Measurements from ENCODE around the gene TMEM176B.

DNA sequence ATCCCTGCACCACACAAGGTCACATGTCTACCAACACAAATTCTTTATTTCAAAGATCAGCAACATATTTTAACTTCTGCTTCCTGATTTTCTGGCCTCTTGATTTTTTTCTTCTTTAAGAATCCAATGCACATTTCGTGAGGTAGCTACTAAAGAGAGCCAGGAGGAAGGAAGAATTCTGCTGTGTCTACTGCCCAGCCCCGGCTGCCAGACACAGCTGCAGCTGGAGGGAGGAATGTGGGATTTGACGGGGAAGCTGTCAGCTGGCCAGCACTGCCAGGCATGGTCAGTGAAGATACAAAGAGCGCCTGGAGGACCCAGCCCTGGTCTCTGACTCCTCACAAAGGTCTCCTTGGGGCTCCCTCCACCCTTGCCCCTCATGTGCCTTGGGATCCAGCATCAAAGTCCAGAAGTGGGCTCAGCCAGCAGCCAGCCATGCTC is 45.3 kb upstream of the TMEM176B start:
- TF ChIP-seq NFYB (CRISPR knock-in tag; IDR thresholded peaks at IDR 0.05) (no peak), POLR2AphosphoS2 (IDR thresholded peaks at IDR 0.05; ENCODE audit: low read depth, low read length) (no peak), MAFF (IDR thresholded peaks at IDR 0.05; ENCODE audit: low read depth, low read length) (no peak), ZC3H13 (CRISPR knock-in tag; IDR thresholded peaks at IDR 0.05) (no peak), NR2C2 (CRISPR knock-in tag; IDR thresholded peaks at IDR 0.05; ENCODE audit: borderline replicate concordance) (no peak), PRDM4 (CRISPR knock-in tag; IDR thresholded peaks at IDR 0.05; ENCODE audit: borderline replicate concordance) (no peak)
- TF ChIP-seq, protein P1, sequence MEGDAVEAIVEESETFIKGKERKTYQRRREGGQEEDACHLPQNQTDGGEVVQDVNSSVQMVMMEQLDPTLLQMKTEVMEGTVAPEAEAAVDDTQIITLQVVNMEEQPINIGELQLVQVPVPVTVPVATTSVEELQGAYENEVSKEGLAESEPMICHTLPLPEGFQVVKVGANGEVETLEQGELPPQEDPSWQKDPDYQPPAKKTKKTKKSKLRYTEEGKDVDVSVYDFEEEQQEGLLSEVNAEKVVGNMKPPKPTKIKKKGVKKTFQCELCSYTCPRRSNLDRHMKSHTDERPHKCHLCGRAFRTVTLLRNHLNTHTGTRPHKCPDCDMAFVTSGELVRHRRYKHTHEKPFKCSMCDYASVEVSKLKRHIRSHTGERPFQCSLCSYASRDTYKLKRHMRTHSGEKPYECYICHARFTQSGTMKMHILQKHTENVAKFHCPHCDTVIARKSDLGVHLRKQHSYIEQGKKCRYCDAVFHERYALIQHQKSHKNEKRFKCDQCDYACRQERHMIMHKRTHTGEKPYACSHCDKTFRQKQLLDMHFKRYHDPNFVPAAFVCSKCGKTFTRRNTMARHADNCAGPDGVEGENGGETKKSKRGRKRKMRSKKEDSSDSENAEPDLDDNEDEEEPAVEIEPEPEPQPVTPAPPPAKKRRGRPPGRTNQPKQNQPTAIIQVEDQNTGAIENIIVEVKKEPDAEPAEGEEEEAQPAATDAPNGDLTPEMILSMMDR (CRISPR knock-in tag; IDR thresholded peaks at IDR 0.05), result no peak
